ENCODE measurements around the gene KCNQ1.

GRCh38 chr11:2459796-2460531 is 15.2 kb downstream of the KCNQ1 start:
- TF ChIP-seq POLR2A (IDR thresholded peaks at IDR 0.05) (no peak), CTCF (IDR thresholded peaks at IDR 0.05) (no peak), POLR2AphosphoS5 (IDR thresholded peaks at IDR 0.05) (no peak), EP300 (IDR thresholded peaks at IDR 0.05) (no peak)

All from sigmoid colon (tissue), 4 donors.